EH (cell line): ENCODE data around the gene ZNF683.
"Not testable (repeated sequence)": the region's sequence is repeated elsewhere in the genome, so short reads cannot be mapped to it uniquely, and the experiment has no call there.

ENCODE experiments used
- DNase-seq: peaks from one replicate; pipeline ENCODE4 v3.0.0-alpha.2; 2015; ENCODE audit warnings: low read depth

The ZNF683 gene

DNA sequence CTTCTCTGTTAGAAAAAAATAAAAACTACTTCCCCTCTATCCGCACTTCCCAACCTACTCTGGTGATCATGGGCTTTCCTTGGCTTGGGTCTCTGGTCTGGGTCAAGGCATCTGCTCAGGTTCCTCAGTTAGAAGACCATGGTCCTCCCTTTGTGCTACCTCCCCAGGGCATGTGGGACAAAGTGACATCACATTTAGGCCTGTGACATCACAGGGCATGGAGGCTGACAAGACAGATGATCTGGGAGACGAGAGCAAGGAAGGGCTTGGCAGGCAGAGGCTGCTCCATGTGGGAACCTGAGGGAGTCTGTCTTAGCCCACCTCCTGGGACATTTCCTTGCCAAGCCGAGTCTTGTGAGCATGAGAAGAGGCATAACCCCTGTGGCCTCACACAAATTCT, at the start of gene ZNF683:
Gene ZNF683 (minus strand): TSS at position 140 of the 400 bp plus-strand sequence. CDS start 4,179 bp downstream, outside the sequence.
- DNase-seq, result not testable (repeated sequence)

DNA sequence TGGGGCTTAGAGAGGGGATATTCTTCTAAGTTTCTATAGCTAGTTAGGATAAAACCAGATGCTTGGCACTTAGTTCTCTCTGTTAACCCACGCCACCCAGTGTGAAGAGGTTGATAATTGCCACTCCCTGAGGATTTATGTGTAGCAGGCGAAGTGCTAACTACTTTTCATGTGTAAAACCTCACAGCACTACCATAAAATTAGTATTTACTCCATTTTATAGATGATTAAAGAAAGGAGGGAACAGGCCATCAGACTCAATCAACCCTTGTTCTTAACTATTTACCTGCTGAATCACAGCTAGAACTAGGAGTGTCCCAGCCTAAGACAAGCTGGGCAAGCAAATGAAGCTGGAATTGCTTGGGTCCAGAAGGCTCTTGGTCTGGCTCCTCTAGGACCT, 46.9 kb upstream of the ZNF683 start:
- no peak for DNase-seq

DNA sequence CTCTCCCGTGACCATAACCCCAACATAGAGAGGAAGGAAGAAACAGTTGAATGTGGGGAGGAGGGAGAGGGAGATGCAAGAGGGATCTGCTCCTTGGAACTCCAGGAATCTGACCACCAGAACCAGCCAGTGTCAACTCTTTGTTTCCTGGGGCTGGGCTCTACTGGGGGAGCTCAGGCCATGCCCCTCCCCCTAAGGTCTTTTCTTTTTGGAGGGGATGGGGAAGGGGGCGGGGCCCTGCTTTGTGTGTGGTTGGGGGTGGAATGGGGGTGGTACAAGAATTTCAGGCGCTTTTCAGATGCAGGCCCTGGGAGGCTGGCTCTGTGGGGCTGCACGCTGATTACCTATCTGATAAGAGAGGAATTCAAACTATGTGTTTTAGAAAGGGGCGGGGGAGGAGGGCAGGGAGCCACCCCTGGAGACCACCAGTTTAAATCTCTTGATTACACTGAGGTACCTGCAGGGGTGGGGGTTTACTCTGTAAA, 46.4 kb upstream of the ZNF683 start:
- DNase-seq, result peak; percentile 25

DNA sequence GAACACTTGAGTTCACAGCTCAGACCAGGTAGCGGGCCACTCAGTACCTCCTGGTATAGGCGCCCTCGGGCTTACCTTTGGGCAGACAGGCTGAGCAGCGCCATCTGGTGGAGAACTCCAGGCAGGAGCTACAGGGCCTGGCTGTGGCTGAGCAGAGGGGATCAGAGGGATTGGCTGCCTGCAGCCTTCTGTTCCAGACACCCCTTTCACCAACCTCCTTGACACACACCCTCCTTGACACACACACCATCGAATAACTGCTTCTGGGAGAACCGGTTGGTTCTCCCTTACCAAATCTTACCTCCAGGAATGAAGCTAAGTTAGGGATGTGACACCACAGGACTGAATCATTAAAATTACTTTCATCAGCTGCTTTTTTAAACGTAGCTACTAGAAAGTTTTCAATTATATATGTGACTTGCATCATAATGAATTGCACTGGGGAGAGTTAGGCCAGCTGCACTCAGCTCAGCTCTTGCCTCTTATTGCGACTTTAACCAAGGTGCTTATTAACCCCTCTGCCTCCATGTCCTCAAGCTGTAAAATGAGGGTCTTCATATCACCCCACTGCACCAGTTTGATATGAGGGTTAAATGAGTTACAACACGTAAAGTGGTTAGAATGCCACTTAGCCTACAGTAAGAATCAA, 44.7 kb upstream of the ZNF683 start:
- DNase-seq, result peak; percentile 66

DNA sequence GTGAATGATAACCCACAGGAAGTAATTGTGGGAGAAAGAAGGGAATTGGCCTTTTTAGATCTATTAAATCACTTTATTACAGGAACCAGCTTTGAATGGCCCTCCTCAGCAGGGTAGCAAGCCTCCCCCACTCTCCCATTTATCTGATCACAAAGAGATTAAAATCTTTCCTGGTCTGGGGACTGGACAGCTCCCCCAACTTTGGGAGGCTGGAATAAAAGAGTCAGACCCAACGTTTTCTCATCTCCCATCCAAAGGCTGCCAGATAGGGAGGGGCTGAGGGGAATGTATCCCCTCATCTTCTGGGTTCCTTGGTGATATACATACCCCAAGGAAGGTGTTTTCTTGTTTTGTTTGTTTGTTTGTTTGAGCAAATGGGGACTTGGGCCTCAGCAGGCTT, 40.5 kb upstream of the ZNF683 start:
- no peak for DNase-seq

DNA sequence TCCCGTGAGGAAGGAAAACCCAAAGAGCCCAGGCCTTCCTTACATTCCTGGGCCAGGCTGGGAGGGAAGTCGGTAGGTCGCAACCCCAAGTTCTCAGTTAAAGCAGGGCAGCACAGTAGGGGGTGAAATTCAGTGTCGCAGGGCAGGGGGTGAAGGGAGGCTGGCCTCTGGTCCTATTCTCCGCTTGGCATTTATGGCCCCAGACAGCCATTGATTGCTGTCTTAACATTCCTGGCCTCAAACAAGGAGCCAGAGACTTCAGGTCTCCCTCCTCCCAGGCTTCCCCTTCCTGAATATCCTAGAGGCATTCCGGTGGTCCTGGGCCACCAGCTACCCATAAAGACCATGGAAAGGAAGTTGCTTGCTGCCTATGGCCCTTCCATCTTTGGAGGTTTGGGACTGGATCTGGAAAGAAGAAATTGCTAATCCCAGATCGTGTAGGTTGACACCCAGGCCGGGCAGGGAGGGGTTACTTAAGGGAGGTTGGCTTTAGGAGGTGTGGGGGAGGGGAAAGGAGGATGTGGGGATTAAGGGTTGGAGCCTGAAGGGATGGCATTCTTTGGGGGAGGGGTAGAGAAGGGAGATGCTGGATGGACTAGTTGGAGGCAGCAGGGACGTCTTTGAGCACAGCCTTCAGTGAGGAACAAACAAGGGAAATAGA, 39.8 kb upstream of the ZNF683 start:
- DNase-seq, result no peak

DNA sequence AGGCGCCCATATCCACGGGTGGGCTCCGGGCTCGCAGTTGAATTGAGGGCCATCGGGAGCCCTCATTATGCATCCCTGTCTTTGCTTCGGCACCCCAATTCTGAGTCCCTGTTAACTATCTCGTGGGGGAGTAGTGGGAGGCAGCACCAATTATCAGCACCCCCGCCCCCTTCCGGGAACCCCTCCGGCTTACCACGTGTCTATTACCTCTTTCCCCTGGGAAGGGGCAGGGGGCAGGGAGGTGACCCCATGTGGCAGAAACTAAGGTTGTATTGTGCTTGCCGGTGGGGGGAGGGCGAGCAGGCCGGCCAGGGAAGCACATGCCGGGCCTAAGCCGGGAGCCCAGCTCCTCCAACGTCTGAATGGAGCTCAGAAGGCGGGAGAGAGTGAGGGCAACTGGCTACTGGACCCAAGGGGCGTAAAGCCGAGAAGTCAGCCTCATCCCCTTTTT, 39.1 kb upstream of the ZNF683 start:
- no peak for DNase-seq

DNA sequence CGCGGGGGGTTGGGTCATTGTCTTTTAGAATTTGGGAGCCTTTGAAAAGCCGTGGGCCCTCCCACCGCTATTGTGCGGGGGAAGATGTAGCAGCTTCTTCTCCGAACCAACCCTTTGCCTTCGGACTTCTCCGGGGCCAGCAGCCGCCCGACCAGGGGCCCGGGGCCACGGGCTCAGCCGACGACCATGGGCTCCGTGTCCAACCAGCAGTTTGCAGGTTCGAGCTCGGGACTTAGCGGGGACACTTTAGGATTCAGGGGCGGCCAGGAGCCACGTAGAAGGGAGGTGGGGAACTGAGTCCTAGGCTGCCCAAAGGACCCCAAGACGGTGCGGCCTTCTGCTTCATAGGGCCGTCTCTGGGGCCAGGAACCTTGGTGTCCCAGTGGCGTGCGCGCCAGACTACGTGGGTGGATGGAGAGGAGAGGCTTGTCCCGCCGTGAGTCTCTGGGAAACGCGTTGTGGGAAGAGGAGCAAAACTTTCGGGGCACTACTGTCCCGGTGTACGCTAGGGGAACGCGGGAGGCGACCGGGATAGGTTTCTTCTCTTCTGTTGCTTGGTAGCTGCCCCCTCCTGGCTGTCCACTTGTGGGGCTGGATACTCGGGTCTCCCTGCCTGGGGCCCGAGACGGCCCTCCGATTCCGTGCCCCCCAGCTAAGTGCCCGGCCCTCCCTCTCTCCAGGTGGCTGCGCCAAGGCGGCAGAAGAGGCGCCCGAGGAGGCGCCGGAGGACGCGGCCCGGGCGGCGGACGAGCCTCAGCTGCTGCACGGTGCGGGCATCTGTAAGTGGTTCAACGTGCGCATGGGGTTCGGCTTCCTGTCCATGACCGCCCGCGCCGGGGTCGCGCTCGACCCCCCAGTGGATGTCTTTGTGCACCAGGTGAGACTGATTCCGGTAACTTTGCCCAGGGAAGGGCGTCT, 38.4 kb upstream of the ZNF683 start, which contains the start of gene LIN28A:
Gene LIN28A (plus strand): TSS at position 112 of the 918 bp plus-strand sequence. CDS start 75 bp downstream, at position 187.
- no peak for DNase-seq

DNA sequence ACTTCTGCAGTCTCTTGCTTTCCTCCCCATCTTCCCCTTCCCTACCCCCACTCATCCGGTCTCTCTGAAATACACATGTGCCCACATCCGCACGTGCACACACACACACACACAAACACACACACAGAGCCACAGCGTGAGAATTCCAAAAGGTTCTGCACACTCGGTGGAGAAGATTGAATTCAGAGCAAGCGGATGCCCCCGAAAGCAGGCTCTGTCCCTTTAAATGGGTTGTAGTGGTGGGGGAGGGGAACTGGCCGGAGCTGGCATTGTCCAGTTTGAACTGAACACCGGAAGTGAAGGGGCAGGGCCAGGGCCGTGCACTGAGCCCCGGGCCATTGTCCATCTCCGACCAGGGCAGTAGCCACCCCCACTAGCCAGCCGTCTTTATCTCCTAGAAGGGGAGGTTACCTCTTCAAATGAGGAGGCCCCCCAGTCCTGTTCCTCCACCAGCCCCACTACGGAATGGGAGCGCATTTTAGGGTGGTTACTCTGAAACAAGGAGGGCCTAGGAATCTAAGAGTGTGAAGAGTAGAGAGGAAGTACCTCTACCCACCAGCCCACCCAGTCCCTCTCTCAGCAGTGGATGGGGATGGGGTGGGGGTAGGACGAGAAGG, 36.7 kb upstream of the ZNF683 start:
- peak; percentile 23 for DNase-seq

DNA sequence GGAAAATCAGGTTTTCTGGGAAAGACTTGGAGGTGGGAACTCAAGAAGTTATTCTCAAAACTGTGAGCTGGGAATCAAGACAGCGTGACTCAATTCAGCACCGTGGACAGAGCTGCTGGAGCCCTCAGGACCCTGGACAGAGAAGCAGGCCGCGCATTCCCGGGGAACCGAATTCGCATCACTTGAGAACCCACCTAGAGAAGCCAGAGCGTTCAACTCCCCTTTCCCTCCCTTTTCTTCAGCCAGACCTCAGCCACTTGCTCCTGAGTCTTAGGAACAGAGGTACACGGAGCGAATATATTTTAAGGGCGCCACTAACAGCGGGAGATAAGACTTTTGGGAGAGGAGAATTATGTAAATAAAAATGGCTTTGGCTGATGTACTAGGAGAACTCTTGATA, 36.1 kb upstream of the ZNF683 start:
- DNase-seq, result peak; percentile 77

DNA sequence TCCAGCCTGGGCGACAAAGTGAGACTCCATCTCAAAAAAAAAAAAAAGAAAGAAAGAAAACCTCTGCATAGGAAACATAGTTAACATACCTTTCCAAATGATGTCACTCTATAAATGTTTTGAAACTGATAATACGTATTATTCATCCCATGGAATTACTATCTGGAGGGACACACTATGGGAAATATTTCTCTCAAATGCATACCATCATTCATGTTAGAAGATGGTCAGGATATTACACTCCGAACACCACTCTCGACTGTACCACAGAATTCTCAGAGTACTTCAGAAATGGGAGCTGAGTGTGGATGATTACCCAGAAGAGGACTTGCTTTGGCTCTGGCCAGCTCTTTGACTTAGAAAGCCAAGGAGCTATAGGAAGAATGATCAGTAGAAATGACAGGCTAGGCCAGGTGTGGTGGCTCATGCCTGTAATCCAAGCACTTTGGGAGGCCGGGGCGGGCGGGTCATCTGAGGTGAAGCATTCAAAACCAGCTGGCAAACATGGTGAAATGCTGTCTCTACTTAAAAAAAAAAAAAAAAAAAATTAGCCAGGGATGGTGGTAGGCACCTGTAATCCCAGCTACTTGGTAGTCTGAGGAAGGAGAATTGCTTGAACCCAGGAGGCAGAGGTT, 32.8 kb upstream of the ZNF683 start:
- DNase-seq, result peak; percentile 87

DNA sequence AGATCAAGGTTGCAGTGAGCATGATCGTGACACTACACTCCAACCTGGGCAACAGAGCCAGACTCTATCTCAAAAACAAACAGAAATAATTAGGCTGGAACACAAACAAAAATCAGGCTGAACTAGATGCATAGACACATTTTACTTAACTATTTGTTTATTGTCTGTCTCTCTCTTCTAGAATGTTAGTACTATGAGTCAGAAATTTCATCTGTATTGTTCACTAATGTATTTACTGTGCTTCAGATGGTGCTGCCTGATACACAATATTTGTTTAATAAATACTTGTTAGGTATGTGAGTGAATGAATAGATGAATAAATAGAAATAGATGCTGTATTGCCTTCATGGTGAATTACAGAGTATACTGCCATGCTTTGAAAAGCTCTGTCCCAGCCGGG, 32.1 kb upstream of the ZNF683 start:
- DNase-seq, result peak; percentile 57

DNA sequence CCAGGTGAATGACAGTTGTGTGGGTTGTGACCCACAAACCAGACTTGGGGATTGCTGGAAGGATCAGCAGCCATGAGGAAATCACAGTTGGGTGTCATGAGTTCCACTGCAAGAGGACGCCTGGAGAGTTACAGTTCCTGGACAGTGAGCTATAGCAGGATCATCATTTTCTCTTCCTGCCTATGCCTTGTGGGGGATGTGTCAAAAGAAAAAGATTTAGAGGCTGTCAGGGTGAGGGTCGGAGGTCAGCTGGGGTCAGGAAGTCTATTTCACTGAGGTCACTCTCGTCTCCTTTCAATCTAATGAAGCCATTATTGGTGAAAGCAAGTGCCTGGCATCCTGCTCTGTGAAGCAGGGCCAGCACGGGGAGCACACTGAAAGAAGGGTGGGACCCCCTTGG, 31.1 kb upstream of the ZNF683 start:
- peak; percentile 57 for DNase-seq

DNA sequence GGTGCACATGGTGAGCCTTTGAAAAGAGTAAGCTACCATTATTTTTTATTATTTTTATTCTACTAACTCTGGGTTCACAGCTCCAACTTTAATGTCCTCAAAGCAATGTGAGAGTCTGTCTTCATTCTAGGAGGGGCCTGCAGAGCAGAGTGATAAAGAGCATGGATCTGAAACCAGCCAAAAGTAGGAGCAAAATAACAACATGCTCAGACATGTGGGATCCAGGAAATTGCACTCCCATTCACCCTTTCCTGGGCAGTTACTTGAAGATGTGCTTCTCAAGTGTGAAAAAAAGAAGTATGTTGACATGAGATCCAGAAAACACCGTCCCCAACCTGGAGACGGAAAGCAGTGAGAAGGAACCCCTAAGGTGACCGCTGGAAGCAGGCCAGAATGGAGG, 29.3 kb upstream of the ZNF683 start:
- no peak for DNase-seq

DNA sequence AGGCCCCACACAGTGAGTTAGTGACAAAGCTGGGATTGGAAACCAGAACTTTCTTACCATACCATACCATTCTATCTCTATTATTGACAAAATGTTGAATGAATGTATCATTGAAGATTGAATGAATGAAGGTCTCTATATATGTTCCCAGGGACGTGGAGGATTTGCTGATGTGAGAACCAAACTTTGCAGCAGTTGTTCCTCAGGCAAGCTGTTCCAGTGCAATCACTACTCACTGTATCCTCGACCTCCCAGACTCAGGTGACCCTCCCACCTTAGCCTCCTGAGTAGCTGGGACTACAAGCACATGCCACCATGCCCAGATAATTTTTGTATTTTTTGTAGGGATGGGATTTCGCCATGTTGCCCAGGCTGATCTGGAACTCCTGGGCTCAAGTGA, 26.5 kb upstream of the ZNF683 start:
- no peak for DNase-seq

DNA sequence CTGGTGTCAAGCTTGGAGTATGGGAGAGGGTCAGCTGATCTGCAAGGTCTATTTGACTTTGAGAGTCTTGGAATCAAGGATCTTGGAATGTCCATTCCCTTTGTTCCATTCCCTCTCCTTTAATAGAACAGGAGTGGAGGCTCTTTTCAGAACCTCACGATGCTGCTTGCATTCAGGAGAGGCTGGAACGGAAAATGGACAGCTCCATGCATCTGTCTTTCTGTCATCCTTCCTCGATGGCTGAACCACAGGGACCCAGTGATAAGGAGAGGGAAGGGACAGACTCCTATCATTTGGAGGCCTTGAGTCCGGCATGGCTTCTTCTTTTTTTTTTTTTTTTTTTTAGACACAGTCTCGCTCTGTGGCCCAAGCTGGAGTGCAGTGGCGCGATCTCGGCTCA, 23.2 kb upstream of the ZNF683 start:
- no peak for DNase-seq

DNA sequence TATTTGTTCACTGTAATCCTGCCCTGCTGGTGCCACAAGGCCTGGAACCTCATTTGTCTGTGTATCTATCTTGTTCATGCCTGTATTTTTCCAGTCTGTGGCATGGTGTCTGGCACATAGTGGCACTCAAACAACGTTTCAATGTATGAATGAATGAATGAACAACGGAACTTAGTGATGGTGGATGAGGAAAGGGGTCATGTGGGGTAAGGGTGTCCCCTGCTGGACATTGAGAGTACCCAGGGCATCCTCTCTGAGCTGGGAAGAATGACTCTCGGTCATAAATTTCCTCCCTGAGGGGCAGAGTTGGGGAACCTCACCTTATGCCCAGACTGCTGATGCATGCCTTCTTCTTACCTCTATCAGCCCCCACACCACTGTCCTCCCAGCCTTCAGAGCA, 18.9 kb upstream of the ZNF683 start:
- peak; percentile 71 for DNase-seq

DNA sequence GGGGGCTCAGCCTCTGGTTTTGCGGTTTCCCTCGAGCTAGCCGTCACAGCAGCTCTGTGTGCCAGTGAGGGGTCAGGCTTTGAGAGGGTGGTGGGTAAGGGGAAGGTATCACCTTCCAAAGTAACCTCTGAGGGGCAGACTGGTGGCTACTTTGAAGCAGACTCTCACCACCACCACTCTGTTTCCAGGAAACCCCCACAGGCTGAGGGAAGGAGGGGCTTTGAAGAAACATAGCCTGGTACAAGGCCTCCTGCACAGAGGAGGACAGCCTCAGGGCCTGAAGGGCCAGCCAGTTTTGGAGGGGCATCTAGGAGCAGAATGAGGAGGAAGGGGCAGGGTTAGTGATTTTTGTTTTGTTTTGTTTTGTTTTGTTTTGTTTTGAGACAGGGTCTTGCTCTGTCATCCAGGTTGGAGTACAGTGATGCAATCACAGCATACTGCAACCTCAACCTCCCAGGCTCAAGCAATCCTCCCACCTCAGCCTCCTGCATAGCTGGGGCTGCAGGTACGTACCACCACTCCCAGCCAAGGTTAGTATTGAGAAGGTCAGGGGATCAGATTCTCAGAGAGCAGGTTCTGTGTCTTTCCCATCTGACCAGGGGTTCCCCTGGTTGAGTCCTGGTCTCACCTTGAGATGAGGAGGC, 17.2 kb upstream of the ZNF683 start:
- DNase-seq, result no peak

DNA sequence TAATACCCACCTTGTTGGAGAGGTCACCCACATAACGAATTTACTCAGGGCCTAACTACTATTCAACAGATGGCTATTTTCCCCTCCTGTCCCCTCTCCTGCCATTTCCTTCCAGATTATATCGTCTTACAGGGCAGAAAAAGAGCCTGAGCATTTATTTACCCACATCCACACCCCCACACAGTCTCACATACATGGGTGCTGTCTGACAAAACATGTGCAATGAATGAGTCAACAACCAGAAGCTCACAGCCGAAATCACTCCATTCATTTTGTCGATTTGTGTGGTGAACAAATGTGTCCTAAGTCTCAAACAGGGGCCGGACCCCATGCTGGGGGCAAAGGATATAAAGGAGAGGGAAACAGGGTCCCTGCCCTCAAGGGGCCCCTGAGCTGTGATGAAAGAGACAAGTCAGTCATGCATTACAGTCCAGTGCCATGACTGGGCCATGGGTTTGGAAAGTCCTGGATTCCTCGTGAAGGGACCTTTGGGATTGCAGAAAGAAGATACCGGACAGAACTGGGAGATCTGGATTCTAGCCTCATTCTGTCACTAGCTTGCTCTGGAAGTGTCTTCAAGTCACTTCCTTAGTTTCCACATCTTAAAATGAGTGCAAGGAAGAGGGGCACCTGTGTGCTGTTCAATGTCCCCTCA, 16.4 kb upstream of the ZNF683 start:
- DNase-seq, result no peak

DNA sequence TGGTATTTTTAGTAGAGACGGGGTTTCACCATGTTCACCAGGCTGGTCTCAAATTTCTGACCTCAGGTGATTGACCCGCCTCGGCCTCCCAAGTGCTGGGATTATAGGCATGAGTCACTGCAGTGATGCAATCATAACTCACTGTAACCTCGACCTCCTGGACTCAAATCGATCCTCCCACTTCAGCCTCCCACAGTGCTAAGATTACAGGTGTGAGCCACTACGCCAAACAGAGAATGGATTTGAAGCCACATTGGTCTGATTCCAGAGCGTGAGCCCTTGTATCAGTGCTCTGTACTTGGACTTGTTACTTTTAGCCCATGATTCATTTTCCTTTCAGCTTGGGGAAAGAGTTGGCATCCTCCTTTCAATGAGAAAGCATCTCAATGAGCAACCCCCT, 14.9 kb upstream of the ZNF683 start:
- DNase-seq, result peak; percentile 48
